T follicular helper cell (primary cell): ENCODE results near the gene HLCS.

Source experiments
- DNase-seq: peaks from one replicate; pipeline ENCODE4 v3.0.0-alpha.2; 2020; ENCODE audit warnings: low read depth

HLCS gene

GRCh38 chr21:36780861-36781260, 185.6 kb downstream of the HLCS start:
- DNase-seq = no peak

- no peak for DNase-seq
Observed at GRCh38 chr21:36776981-36777617, 189.4 kb downstream of the HLCS start.

- no peak for DNase-seq
Observed at GRCh38 chr21:36773995-36774394, 192.5 kb downstream of the HLCS start.

DNA sequence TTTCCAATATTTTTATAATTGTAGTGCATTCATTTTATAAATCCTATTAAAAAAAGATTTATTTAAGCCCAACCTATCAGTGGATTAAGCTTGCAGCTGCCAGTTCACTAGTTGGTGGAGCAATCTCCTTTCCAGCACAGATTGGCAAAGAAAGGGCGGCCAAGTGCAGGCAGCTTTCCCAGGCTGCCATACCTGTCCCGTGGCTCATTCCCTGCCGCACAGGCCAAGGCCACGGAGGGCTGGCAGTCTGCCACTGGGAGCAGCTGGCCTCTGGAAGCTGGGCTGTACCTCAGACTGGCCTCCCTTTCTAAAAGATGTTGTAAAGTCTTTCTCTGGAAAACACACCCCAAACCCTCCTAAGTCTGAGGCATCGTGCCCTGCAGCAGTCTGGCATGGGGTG, 193.4 kb downstream of the HLCS start:
- no peak for DNase-seq

DNA sequence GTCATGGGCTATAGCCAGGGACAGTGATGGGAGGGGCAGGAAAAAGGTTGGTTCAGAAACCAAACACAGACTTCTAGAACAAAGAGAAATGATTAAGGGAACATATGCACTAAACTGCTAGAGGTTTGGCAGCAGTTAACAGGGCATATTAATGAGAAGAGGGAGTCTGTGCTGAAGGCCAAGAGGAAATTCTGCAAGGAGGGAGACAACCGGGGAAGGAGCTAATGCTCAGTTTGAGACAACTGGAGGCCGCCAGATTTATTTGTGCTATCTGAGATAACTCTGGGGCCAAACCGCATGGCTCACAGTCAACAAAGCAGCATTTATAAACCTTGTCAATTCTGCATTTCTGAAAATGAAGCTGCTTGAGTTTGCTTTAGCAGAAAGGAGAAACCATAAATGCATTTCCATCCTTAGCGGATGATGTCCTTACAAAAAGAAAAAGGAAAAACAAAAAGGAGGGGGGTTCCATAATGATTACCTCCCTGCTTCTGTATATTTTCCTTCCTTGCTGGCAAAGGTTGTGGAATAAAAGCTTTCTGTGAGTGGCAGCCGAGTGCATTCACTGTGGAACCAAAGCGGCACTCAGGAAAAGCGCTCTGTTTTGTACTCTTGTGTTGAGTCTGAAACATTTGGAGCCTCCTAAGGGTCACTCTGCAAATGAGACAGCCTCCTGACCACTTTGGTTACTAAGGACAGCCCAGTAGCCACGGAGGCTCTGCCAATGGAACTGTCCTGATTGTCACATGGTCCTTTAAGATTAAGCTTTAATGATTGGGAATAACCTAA, 197.2 kb downstream of the HLCS start:
- DNase-seq = no peak

DNA sequence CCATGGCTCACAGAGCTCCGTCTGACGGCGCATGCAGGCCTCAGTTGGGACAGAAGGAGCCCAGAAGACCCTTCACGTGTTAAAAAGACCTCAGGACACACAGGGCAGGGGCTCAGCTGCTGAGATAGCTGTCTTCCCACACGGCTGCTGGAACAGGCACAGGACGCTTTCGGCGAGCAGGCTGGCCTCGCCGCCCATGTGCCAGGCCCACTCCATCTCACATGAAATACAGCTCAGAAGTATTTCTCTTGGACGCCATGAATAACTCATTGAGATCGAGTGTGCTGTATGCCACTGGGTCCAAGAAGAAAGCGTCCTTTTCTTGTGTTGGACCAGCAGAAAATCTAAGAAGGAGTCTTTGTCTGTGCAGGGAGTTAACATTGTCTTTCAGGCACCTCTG, 198.0 kb downstream of the HLCS start:
- no peak for DNase-seq

GRCh38 chr21:36767096-36767495, 199.4 kb downstream of the HLCS start:
- DNase-seq = no peak

DNA sequence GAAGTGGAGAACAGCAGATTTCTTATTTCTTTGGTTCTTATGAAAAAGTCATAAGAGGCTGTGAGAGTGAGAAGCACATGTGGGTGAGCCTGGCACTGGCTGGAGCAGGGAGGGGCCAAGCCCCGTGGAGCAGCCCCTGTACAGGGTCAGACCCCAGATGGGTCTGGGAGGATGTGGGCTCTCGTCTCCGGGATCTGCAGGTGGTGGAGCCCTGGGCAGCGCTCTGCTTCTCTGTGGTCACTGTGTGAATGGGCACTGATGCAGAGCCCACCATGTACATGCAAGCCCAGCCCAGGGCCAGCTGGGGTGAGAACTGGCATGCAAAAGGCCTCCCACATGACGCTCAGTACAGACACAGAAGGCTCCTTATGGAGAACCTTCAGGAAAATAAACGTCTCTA, 200.0 kb downstream of the HLCS start:
- no peak for DNase-seq

- no peak for DNase-seq
Observed at GRCh38 chr21:36765229-36765628, 201.2 kb downstream of the HLCS start.

- no peak for DNase-seq
Observed at GRCh38 chr21:36763305-36763704, 203.2 kb downstream of the HLCS start.

DNA sequence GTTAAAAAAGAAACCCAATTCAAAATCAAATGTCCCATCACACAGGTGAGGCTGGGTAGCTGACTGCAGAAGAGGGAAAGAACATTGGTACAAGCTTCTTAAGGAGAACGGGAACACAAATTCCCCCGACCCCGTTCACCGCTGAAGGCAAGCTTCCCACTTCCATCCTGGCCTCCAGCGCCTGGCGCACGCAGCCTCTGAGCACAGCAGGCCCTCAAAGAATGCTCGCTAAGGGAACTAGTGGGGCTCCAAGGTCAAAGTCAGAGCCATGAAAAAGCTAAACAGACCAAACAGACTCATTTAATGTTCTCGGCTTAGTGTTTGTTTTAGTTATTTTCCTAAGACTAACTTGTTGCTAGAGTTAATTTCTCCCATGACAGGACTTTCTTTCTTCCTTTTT, 203.8 kb downstream of the HLCS start:
- DNase-seq = no peak

DNA sequence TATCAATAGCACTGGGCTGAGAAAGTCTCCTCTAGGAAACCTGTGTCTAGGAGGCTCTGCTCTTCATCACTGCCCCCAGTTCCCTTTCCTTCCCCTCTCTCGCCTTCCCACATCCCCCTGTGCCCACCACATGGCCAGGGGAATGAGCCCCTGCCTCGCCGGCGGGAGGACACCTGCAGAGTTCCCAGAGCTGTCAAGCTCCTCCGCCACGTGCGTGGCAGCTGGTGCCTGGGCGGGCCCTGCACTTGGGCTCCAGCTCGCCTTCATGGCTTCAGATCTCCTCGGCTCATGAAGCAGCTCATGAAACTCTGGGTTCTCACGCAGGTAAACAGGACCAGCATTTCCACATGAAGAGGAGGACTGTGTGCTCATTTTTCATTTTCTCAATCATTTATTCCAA, 204.8 kb downstream of the HLCS start:
- no peak for DNase-seq

GRCh38 chr21:36759348-36760083, 207.0 kb downstream of the HLCS start:
- DNase-seq = no peak

DNA sequence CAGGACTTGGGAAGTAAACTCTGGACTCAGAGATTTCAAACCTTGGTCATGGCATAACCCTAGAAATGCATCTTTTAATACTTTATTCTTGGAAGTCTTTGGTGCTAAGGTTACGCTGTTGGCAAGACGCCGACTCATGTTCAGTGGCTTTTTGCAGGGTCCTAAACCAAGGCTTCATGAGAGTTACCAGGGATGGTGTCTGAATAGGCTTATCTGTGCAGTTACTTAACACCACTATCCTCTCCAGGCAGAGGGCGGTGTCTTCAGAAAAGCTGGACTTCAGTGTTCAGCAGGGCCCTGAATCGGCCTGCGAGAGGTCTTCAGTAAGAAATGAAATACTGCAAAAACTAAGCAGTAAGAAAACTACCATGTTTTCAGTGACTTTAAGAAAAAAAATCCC, 209.3 kb downstream of the HLCS start:
- no peak for DNase-seq

GRCh38 chr21:36756527-36756926, 209.9 kb downstream of the HLCS start:
- no peak for DNase-seq

- DNase-seq = no peak
Observed at GRCh38 chr21:36754241-36754898, 212.1 kb downstream of the HLCS start.

DNA sequence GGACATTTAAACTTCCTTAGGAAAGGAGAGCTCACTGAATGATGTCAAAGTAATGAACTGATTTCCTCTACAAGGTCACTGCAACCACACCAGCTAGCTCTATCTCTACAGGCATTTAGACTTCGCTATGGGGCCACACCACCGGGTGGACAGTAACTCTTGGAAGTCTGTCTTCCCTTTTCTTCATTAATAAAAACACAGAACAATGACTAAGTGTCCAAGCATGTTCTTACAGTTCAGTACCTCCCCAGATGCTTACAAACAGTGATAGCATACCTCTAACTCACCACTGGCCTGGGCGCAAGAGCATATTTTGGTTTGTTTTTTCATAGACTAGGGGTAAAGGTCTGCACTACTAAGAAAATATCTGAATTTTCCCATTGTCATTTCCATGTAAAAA, 212.9 kb downstream of the HLCS start:
- DNase-seq = no peak

- no peak for DNase-seq
Observed at GRCh38 chr21:36751383-36751782, 215.1 kb downstream of the HLCS start.

DNA sequence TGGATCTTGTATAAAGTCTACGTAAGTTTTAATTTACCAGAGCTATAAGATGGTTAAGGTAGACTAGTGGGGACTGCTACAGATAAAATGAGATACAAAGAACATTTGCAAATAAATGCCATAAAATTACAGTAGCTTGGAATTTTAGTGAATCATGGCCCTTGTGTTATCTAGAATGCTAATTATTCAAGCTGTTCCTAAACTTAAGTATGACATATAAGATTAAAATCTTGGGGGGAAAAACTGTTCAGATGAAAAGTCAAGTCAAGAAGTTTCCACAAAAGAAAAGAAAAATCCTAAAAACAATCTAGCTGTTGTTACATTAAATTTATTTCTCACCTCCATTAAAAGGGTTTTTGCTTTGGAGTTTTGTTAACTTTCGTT, 215.9 kb downstream of the HLCS start:
- DNase-seq = no peak

- DNase-seq = no peak
Observed at GRCh38 chr21:36749935-36750575, 216.4 kb downstream of the HLCS start.

GRCh38 chr21:36747815-36748383, 218.6 kb downstream of the HLCS start:
- no peak for DNase-seq
